Suppressor macrophage (primary cell): ENCODE measurements around the gene CLEC4G.

ENCODE experiments used
- DNase-seq, 4 experiments: peaks; one replicate each; pipeline ENCODE4 v3.0.0-alpha.2; 2020 to 2022

Gene CLEC4G

GRCh38 chr19:7691497-7691896 lies 40.4 kb downstream of the CLEC4G start:
- no peak for DNase-seq

GRCh38 chr19:7690779-7691258 lies 41.1 kb downstream of the CLEC4G start:
- no peak for DNase-seq

- DNase-seq, result no peak
These were observed 42.7 kb downstream of the CLEC4G start for GRCh38 chr19:7689165-7689564.

GRCh38 chr19:7687177-7687576 lies 44.7 kb downstream of the CLEC4G start:
- DNase-seq, result no peak

- no peak for DNase-seq
These were observed 46.1 kb downstream of the CLEC4G start for GRCh38 chr19:7685546-7686445.

GRCh38 chr19:7682175-7682855 lies 49.6 kb downstream of the CLEC4G start:
- no peak for DNase-seq

GRCh38 chr19:7681340-7682174 lies 50.4 kb downstream of the CLEC4G start:
- peak; percentile 88 to 96 (median 92) for DNase-seq

- peak; percentile 91 to 98 (median 96) for DNase-seq
These were observed 51.1 kb downstream of the CLEC4G start, which contains the start of gene TRAPPC5 for GRCh38 chr19:7680606-7681339. Gene TRAPPC5, plus strand, starts transcription at chr19:7680833. Its CDS starts 1,421 bp downstream, at chr19:7682254.

- no peak for DNase-seq
These were observed 51.9 kb downstream of the CLEC4G start for GRCh38 chr19:7679771-7680605.

GRCh38 chr19:7678971-7679751 lies 52.7 kb downstream of the CLEC4G start:
- DNase-seq, result peak; percentile 49 to 73 (median 68)
